GM12878 (cell line): ENCODE data around the gene OGFRL1. TPM values are rescaled to one million over a fixed set of nuclear protein-coding genes. Genes with fewer than 3 reads are reported as not detected.

Source experiments
- ATAC-seq: fragments of 200-7000 bp; cut with Tn5 transposase; 3 replicates; pipeline ENCODE4 v1.9.1; 2020; ENCODE audit warnings: mild to moderate bottlenecking, moderate library complexity
- BruUV-seq: library from RNA; stranded (reverse); fragments of 400-500 nt; replicated peaks from 2 replicates; lab custom pipeline; 2021; lab: Mats Ljungman, UMichigan
- CTCF ChIA-PET: fragments of 300-600 bp; sonication (Branson Sonifier 250); formaldehyde crosslinking; extraction: SDS; loops from one replicate; lab custom pipeline; 2021; ENCODE audit warnings: inconsistent platforms; lab: Yijun Ruan, JAX
- POLR2A ChIA-PET: fragments of 350-600 bp; formaldehyde crosslinking; extraction: SDS; loops from one replicate; lab custom pipeline; 2021; ENCODE audit warnings: inconsistent platforms; lab: Charles Lee
- RAD21 ChIA-PET: fragments of 300-600 bp; sonication (Branson Sonifier 250); formaldehyde crosslinking; loops from one replicate; lab custom pipeline; 2023; ENCODE audit warnings: antibody characterized with exemption; ENCODE audit not compliant: unreplicated experiment; lab: Charles Lee
- SMC1A ChIA-PET: fragments of 300-600 bp; sonication (Branson Sonifier 250); formaldehyde crosslinking; loops from one replicate; lab custom pipeline; 2023; ENCODE audit not compliant: unreplicated experiment, uncharacterized antibody; lab: Charles Lee
- DNase-seq: peaks from one replicate; pipeline ENCODE4 v3.0.0-alpha.2; 2011; ENCODE audit warnings: low read depth, low spot score
- FAIRE-seq: peaks from 3 replicates; lab custom pipeline; 2011; peaks lifted over from hg19 to GRCh38; lab: Jason Lieb, UNC
- H2AFZ ChIP-seq: 2 replicates; pipeline ENCODE4 v1.6.0; 2011; ENCODE audit warnings: low read depth, low read length, control low read depth; ENCODE audit not compliant: control insufficient read depth
- H3K27ac ChIP-seq: 2 replicates; pipeline ENCODE4 v1.5.1; 2011; ENCODE audit warnings: control low read depth; ENCODE audit not compliant: control insufficient read depth, insufficient read depth
- H3K27me3 ChIP-seq, 2 experiments: replicated peaks in 1 of 2; 2 replicates each; pipeline versions ENCODE4 v1.6.0 to v1.6.1; 2011; ENCODE audit warnings: low read length in 1 of 2; ENCODE audit not compliant: control insufficient read depth in 2 of 2, insufficient read depth in 2 of 2
- H3K36me3 ChIP-seq, 2 experiments: 2 replicates each; pipeline ENCODE4 v1.5.1; 2011; ENCODE audit warnings: low read length in 1 of 2; ENCODE audit not compliant: control insufficient read depth in 2 of 2, insufficient read depth in 2 of 2
- H3K4me1 ChIP-seq: 2 replicates; pipeline ENCODE4 v1.6.1; 2011; ENCODE audit warnings: mild to moderate bottlenecking, low read length, moderate library complexity, mixed read lengths; ENCODE audit not compliant: control insufficient read depth, insufficient read depth
- H3K4me2 ChIP-seq: 2 replicates; pipeline ENCODE4 v1.6.0; 2011; ENCODE audit warnings: control low read depth; ENCODE audit not compliant: control insufficient read depth, insufficient read depth
- H3K4me3 ChIP-seq: fragments of 200-600 bp; sonication (generic); 2 replicates; pipeline ENCODE4 v1.5.1; 2016
- H3K79me2 ChIP-seq: 2 replicates; pipeline ENCODE4 v1.6.0; 2011; ENCODE audit warnings: low read length; ENCODE audit not compliant: control insufficient read depth, insufficient read depth
- H3K9ac ChIP-seq: 2 replicates; pipeline ENCODE4 v1.8.0; 2011; ENCODE audit warnings: low read length, control low read depth, mixed read lengths; ENCODE audit not compliant: control insufficient read depth, insufficient read depth
- H3K9me3 ChIP-seq: replicated peaks from 3 replicates; pipeline ENCODE4 v1.5.1; 2011; ENCODE audit warnings: mild to moderate bottlenecking, low read length; ENCODE audit not compliant: control insufficient read depth, insufficient read depth
- H4K20me1 ChIP-seq: 2 replicates; pipeline ENCODE4 v1.6.0; 2011; ENCODE audit not compliant: control insufficient read depth, insufficient read depth
- EP300 ChIP-seq, 2 experiments: fragments of 150-350 bp in 1 of 2; IDR thresholded peaks; 2 replicates each; pipeline ENCODE4 v1.6.1; 2011 to 2012; ENCODE audit warnings: low read depth in 2 of 2, low read length in 2 of 2, borderline replicate concordance in 1 of 2, improper control_type of control experiment in 1 of 2, inconsistent platforms in 1 of 2; ENCODE audit not compliant: control insufficient read depth in 1 of 2
- KAT2A ChIP-seq: conservative IDR thresholded peaks from 2 replicates; pipeline ENCODE4 v1.6.1; 2011; ENCODE audit warnings: low read depth, low read length; ENCODE audit not compliant: control insufficient read depth
- MYC ChIP-seq: IDR thresholded peaks from 2 replicates; pipeline ENCODE4 v1.6.1; 2011; ENCODE audit warnings: mild to moderate bottlenecking, low read length, moderate library complexity, inconsistent platforms; ENCODE audit not compliant: insufficient read depth, insufficient replicate concordance, insufficient read length, severe bottlenecking
- NRF1 ChIP-seq: conservative IDR thresholded peaks from 2 replicates; pipeline ENCODE4 v1.6.1; 2011; ENCODE audit warnings: mild to moderate bottlenecking, low read depth, low read length, improper control_type of control experiment
- TCF7 ChIP-seq: IDR thresholded peaks from 2 replicates; pipeline ENCODE4 v1.6.1; 2014; ENCODE audit warnings: antibody characterized with exemption, borderline replicate concordance
- ZNF622 ChIP-seq: fragments of 450-650 bp; IDR thresholded peaks from 2 replicates; pipeline ENCODE4 v1.6.1; 2017; ENCODE audit warnings: mild to moderate bottlenecking, inconsistent platforms
- WGBS: methylation state at CpG from one replicate; pipeline ENCODE4 v1.1.6; 2016; ENCODE audit warnings: low lambda C conversion rate; ENCODE audit not compliant: insufficient replicate concordance, insufficient coverage; ENCODE audit errors: missing lambda C conversion rate; 5-methylcytosine and 5-hydroxymethylcytosine counted together
- in situ Hi-C: fragments of 300-500 bp; cut with MboI; formaldehyde crosslinking; loops from 9 replicates; pipeline ENCODE4 v1.14.3; 2018; ENCODE audit warnings: mixed read lengths
- intact Hi-C: fragments of 100-400 bp; cut with micrococcal nuclease; formaldehyde crosslinking; loops from one replicate; pipeline ENCODE4 v1.14.2; 2022; ENCODE audit not compliant: unreplicated experiment
- polyA plus RNA-seq, 11 experiments: library from polyadenylated mRNA; depleted of rRNA in 4 of 11; unstranded in 6 of 11; stranded (reverse) in 5 of 11; fragments of >200 nt; fragmentation: Nextera tagmentation in 4 of 11; fragmentation: Illumina TruSeq in 1 of 11; extraction: Ambion mirVana in 4 of 11; extraction: Trizol in 1 of 11; gene quantifications; 1 replicate in 1 of 11; 2 replicates in 10 of 11; pipeline versions ENCODE4 v1.2.1 to v1.2.3, GENCODE V29; 2011 to 2016; ENCODE audit warnings: inconsistent platforms in 2 of 11, missing spikeins in 2 of 11, low read depth in 1 of 11
- total RNA-seq, 4 experiments: library from RNA; depleted of rRNA in 3 of 4; stranded (reverse); fragments of >200 nt in 3 of 4; fragmentation: Illumina TruSeq in 1 of 4; extraction: Trizol in 1 of 4; gene quantifications; 2 replicates each; pipeline versions ENCODE4 v1.2.1 to v1.2.3, GENCODE V29; 2013 to 2021
- TF ChIP-seq, protein P1 (sequence below): IDR thresholded peaks from 2 replicates; pipeline ENCODE4 v1.6.1; 2012; ENCODE audit warnings: low read length, inconsistent platforms

The OGFRL1 gene
- total and polyA plus RNA-seq, 10 of the 15 experiments (the other 5 are each of a cell fraction or from before 2014, with no cell fraction given): 0.24 to 5.8 (median 2.3) TPM

DNA sequence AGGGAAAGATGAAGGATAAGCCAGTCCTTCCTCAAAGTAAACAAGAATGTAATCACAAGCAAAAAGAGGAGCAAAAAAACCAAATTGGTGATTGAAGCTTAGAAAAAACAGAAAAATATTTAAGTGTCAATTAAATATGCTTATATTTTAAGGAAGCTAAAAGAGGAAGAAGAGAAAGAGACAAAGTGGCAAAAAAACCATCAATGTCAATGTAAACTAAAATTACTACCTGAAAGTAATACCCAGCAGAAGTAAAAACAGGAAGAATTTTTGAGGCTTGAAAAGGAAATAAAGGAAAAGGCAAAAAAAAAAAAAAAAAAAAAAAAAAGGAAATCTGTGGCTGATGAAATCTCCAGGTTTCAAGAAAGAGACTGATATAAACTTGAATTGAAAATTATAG, 36.2 kb upstream of the OGFRL1 start (continued):
- TF ChIP-seq EP300 (IDR thresholded peaks at IDR 0.05; ENCODE audit: borderline replicate concordance in 1 of 2, control insufficient read depth in 1 of 2, low read depth in 2 of 2, low read length in 2 of 2) (no peak), TCF7 (no peak)
- TF ChIP-seq, protein P1, sequence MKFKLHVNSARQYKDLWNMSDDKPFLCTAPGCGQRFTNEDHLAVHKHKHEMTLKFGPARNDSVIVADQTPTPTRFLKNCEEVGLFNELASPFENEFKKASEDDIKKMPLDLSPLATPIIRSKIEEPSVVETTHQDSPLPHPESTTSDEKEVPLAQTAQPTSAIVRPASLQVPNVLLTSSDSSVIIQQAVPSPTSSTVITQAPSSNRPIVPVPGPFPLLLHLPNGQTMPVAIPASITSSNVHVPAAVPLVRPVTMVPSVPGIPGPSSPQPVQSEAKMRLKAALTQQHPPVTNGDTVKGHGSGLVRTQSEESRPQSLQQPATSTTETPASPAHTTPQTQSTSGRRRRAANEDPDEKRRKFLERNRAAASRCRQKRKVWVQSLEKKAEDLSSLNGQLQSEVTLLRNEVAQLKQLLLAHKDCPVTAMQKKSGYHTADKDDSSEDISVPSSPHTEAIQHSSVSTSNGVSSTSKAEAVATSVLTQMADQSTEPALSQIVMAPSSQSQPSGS: no peak

DNA sequence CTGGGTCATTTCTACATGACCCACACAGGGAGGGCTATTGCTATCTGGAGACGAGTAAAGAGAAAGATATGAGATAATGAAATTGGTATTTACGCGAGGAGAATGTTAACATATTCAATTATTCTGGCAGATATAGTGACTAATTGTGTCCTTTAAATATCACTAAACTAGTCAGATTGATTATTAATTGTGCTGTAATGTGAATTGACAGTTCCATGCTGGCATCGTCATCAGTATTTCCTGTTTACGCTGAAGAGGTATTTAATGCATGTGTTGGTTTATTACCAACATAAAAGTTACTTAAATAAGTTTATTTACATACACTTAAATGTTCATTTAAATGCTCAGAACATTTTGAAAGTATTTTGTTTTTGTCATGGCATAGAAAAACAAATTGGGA, 35.7 kb upstream of the OGFRL1 start:
- no peak overlapping the region for H3K9ac ChIP-seq
- 63% methylated on average over 5 of the region's 5 CpGs for WGBS
- in situ Hi-C loops (no loop called here), intact Hi-C loops (no loop called here)
- no peaks in the 10 kb centered on the region for H3K27me3 ChIP-seq
- SMC1A ChIA-PET: no interaction called here
- no peak overlapping the region for H3K27ac ChIP-seq
- no peak overlapping the region for H3K4me2 ChIP-seq
- CTCF ChIA-PET: no interaction called here
- H3K36me3 ChIP-seq: no peaks in the 10 kb centered on the region
- FAIRE-seq (no peak), DNase-seq (no peak), ATAC-seq (no peak)
- no peaks in the 10 kb centered on the region for H3K4me1 ChIP-seq
- no TSS peak for BruUV-seq
- no peak overlapping the region for H3K4me3 ChIP-seq
- H3K79me2 ChIP-seq: no peaks in the 10 kb centered on the region
- no peaks in the 10 kb centered on the region for H3K9me3 ChIP-seq
- no peak overlapping the region for H2AFZ ChIP-seq
- POLR2A ChIA-PET: no interaction called here
- RAD21 ChIA-PET: no interaction called here
- TF ChIP-seq MYC: no peak
- no peak for TF ChIP-seq KAT2A
- no peak for TF ChIP-seq ZNF622
- TF ChIP-seq NRF1: no peak
- no peaks in the 10 kb centered on the region for H4K20me1 ChIP-seq
